Activated CD4-positive, alpha-beta T cell treated with anti-CD3 and anti-CD28 coated beads, Interleukin-10, Interleukin-2, amounts not matched to agents 100 ng/mL and 50 ng/mL, durations not matched to agents 16 hours and 8 hours (primary cell): ENCODE measurements around the gene FBF1.

Experiments used
- DNase-seq: peaks from one replicate; pipeline ENCODE4 v3.0.0-alpha.2; 2020

Gene FBF1

GRCh38 chr17:75913537-75914210, 27.2 kb downstream of the FBF1 start:
- no peak for DNase-seq

GRCh38 chr17:75910699-75911098, 30.1 kb downstream of the FBF1 start:
- DNase-seq: no peak

GRCh38 chr17:75909812-75910274, 31.0 kb downstream of the FBF1 start:
- DNase-seq: no peak

GRCh38 chr17:75909051-75909811, 31.6 kb downstream of the FBF1 start:
- no peak for DNase-seq

- no peak for DNase-seq
These were observed 32.6 kb downstream of the FBF1 start for GRCh38 chr17:75908201-75908600.

GRCh38 chr17:75906143-75906884, 34.5 kb downstream of the FBF1 start:
- no peak for DNase-seq

GRCh38 chr17:75904749-75905521, 35.9 kb downstream of the FBF1 start, which contains the start of gene MRPL38:
Gene MRPL38 (minus strand): TSS chr17:75904884. CDS start chr17:75904875, 9 bp downstream.
- peak; percentile 98 for DNase-seq

GRCh38 chr17:75902406-75902805, 38.4 kb downstream of the FBF1 start:
- no peak for DNase-seq

- no peak for DNase-seq
These were observed 39.1 kb downstream of the FBF1 start for GRCh38 chr17:75901727-75902126.

- DNase-seq: no peak
These were observed 39.9 kb downstream of the FBF1 start for GRCh38 chr17:75900691-75901533.

- DNase-seq: no peak
These were observed 40.9 kb downstream of the FBF1 start for GRCh38 chr17:75899767-75900468.

GRCh38 chr17:75899353-75899752, 41.5 kb downstream of the FBF1 start:
- DNase-seq: no peak

GRCh38 chr17:75898791-75899190, 42.1 kb downstream of the FBF1 start:
- DNase-seq: no peak

GRCh38 chr17:75898065-75898464, 42.8 kb downstream of the FBF1 start:
- no peak for DNase-seq

GRCh38 chr17:75897160-75898019, 43.5 kb downstream of the FBF1 start:
- DNase-seq: no peak

GRCh38 chr17:75896415-75897159, 44.3 kb downstream of the FBF1 start, which contains the start of gene TRIM65:
Gene TRIM65 (minus strand): TSS chr17:75896951. CDS start chr17:75896937, 14 bp downstream.
- DNase-seq: peak; percentile 87

- DNase-seq: peak; percentile 40
These were observed 45.3 kb downstream of the FBF1 start for GRCh38 chr17:75895370-75896155.

- no peak for DNase-seq
These were observed 46.7 kb downstream of the FBF1 start for GRCh38 chr17:75894049-75894733.
